Measurements from ENCODE around the gene SLC39A11.

SLC39A11 gene

DNA sequence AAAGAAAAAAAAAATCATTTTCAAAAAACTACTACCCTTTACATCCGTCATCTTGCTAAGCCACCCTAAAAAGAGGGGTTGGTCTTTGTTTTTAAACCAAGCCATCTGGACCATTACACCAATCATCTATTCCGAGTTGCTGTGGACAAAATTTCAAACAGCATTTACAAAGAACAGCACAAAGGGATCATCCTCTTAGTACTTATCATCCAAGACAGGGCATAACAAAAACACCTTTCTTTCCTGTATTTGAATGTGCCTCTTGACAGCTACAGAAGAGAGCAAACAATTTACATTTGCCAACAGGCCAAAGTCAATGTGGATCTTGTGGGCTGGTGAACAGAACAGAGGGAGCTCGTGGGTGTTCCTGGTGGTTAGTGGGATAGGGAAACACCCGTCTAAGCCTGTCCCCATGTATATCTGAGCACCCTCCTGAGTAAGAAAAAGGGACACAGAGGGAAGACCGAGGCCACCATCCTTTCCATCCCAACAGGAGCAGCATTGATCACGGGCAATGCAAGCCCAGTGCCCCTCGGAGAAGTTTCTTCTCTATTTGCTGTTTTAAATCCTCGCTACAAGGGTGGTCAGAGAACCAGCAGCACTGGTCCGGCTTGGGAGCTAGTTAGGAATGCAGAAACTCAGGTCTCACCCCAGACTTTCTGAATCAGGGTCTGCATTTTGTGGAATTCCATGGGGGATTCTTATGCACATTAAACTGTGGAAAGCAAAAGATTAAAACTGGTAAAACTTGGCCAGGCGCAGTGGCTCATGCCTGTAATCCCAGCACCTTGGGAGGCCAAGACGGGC lies 1.9 kb downstream of the SLC39A11 start (continued):
- TF ChIP-seq, protein P1, sequence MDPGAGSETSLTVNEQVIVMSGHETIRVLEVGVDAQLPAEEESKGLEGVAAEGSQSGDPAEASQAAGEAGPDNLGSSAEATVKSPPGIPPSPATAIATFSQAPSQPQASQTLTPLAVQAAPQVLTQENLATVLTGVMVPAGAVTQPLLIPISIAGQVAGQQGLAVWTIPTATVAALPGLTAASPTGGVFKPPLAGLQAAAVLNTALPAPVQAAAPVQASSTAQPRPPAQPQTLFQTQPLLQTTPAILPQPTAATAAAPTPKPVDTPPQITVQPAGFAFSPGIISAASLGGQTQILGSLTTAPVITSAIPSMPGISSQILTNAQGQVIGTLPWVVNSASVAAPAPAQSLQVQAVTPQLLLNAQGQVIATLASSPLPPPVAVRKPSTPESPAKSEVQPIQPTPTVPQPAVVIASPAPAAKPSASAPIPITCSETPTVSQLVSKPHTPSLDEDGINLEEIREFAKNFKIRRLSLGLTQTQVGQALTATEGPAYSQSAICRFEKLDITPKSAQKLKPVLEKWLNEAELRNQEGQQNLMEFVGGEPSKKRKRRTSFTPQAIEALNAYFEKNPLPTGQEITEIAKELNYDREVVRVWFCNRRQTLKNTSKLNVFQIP (CRISPR knock-in tag; IDR thresholded peaks at IDR 0.05; ENCODE audit: borderline replicate concordance, low read depth) = no peak
- TF ChIP-seq ISL1 (CRISPR knock-in tag; IDR thresholded peaks at IDR 0.05) = no peak
- TF ChIP-seq ZNF70 (CRISPR knock-in tag; IDR thresholded peaks at IDR 0.05) = no peak
- no peak for TF ChIP-seq PPARA (CRISPR knock-in tag; IDR thresholded peaks at IDR 0.05; ENCODE audit: borderline replicate concordance)

DNA sequence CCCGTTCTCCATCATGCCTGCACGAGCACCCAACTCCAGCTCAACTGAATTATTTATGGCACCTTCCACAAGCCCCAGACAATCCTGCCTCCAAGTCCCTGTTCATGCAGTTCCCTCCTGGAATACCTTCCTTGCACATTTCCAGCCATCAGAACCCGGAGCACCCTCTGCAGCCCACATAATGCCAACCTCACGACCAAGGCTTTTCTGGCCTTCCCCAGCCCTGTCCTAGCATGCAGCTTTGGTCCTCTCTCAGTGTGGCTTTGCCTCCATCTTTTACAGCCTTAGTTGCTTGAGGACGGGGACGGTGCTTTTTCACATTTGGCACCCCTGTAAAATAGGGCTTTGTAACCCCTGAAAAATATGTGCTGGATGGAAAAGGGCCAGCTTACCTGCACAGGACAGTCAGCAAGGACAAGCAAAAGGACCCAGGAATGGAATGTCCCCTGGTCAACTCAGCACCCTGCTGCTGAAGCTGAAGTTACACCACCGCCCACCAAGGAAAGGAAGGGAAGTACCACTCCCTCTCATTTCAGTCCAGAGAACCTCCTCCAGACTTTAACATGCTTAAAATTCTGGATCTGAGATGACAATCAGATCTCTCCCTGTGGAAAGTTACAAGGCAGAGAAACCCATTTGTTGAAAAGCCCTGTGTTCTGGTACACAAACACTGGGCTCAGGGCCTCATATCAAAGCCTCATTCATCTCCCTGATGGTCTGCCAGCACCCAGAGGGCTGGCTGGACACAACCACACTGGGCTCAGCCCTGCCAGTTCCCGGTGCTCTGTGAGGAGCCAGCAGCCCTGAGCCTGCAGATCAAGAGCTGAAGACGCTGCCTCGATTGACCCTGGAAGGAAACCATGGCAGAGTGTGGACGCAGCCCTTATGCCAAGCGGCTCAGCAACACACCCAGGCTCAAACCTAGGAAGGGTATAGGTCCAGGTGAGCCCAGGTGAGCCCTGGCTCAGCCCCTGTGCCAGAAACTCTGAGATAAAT lies 2.9 kb downstream of the SLC39A11 start:
- no peak for ATAC-seq
- TF ChIP-seq, protein P1 (CRISPR knock-in tag; IDR thresholded peaks at IDR 0.05; ENCODE audit: borderline replicate concordance, low read depth) = no peak
- TF ChIP-seq PPARA (CRISPR knock-in tag; IDR thresholded peaks at IDR 0.05; ENCODE audit: borderline replicate concordance) = no peak
- TF ChIP-seq ZNF8 (CRISPR knock-in tag; IDR thresholded peaks at IDR 0.05) = no peak
- TF ChIP-seq ZFP30 (CRISPR knock-in tag; IDR thresholded peaks at IDR 0.05) = no peak
- TF ChIP-seq BACH2 (CRISPR knock-in tag; IDR thresholded peaks at IDR 0.05; ENCODE audit: borderline replicate concordance) = no peak
- no peak for TF ChIP-seq RARB (CRISPR knock-in tag; IDR thresholded peaks at IDR 0.05)
- TF ChIP-seq CREB5 (CRISPR knock-in tag; IDR thresholded peaks at IDR 0.05; ENCODE audit: low read depth) = no peak
- TF ChIP-seq ESRRG (CRISPR knock-in tag; IDR thresholded peaks at IDR 0.05) = no peak
- TF ChIP-seq TCF4 (CRISPR knock-in tag; IDR thresholded peaks at IDR 0.05; ENCODE audit: borderline replicate concordance) = no peak
- no peak for TF ChIP-seq CSRNP3 (CRISPR knock-in tag; IDR thresholded peaks at IDR 0.05)
- TF ChIP-seq ZFP3 (CRISPR knock-in tag; IDR thresholded peaks at IDR 0.05) = no peak
- TF ChIP-seq ISL1 (CRISPR knock-in tag; IDR thresholded peaks at IDR 0.05) = no peak
- TF ChIP-seq ARNTL (CRISPR knock-in tag; IDR thresholded peaks at IDR 0.05; ENCODE audit: borderline replicate concordance, low read depth) = no peak
- no peak for TF ChIP-seq ZC3H10 (CRISPR knock-in tag; IDR thresholded peaks at IDR 0.05)
- TF ChIP-seq GLIS3 (CRISPR knock-in tag; IDR thresholded peaks at IDR 0.05) = no peak
- no peak for TF ChIP-seq TSHZ2 (CRISPR knock-in tag; IDR thresholded peaks at IDR 0.05)
- TF ChIP-seq CSDC2 (CRISPR knock-in tag; IDR thresholded peaks at IDR 0.05) = no peak
- TF ChIP-seq, protein P2, sequence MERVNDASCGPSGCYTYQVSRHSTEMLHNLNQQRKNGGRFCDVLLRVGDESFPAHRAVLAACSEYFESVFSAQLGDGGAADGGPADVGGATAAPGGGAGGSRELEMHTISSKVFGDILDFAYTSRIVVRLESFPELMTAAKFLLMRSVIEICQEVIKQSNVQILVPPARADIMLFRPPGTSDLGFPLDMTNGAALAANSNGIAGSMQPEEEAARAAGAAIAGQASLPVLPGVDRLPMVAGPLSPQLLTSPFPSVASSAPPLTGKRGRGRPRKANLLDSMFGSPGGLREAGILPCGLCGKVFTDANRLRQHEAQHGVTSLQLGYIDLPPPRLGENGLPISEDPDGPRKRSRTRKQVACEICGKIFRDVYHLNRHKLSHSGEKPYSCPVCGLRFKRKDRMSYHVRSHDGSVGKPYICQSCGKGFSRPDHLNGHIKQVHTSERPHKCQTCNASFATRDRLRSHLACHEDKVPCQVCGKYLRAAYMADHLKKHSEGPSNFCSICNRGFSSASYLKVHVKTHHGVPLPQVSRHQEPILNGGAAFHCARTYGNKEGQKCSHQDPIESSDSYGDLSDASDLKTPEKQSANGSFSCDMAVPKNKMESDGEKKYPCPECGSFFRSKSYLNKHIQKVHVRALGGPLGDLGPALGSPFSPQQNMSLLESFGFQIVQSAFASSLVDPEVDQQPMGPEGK (CRISPR knock-in tag; IDR thresholded peaks at IDR 0.05; ENCODE audit: borderline replicate concordance) = no peak
- TF ChIP-seq SNAI2 (CRISPR knock-in tag; IDR thresholded peaks at IDR 0.05) = no peak
- no peak for TF ChIP-seq OSR1 (CRISPR knock-in tag; IDR thresholded peaks at IDR 0.05)

Data from SK-N-SH treated with all-trans-retinoic acid at 6 μM for 48 hours (cell line).